Renal cortex interstitium (tissue), 3 donors: Measurements from ENCODE around the gene SLC22A16. TPM values are rescaled to one million over a fixed set of nuclear protein-coding genes. Genes with fewer than 3 reads are reported as not detected.

ENCODE experiments used
- polyA plus RNA-seq, 3 donors: library from polyadenylated mRNA; unstranded; fragments of 120-200 nt; gene quantifications; one replicate each; pipeline ENCODE4 v1.2.1, GENCODE V29; 2013; ENCODE audit not compliant: insufficient read length in 3 of 3

SLC22A16 gene
- polyA plus RNA-seq, 3 donors: 0.33 to 0.93 (median 0.38) TPM

Other genes starting within 250 kb of the SLC22A16 start
- 10 to 100 TPM; 13.4 to 15.6 (median 14.6) TPM for gene METTL24, start 118.3 kb downstream of the SLC22A16 start, polyA plus RNA-seq
- under 1 TPM; 0.30 to 0.89 (median 0.44) TPM for gene DDO, start 61.0 kb downstream of the SLC22A16 start, polyA plus RNA-seq